ENCODE data around the gene NCR3LG1. TPM values are rescaled to one million over a fixed set of nuclear protein-coding genes. Genes with fewer than 3 reads are reported as not detected.

The NCR3LG1 gene
- total and polyA plus RNA-seq, 9 of the 15 experiments (the other 6 are each of a cell fraction or from before 2014, with no cell fraction given) = 4.1 to 39.8 (median 25.1) TPM

DNA sequence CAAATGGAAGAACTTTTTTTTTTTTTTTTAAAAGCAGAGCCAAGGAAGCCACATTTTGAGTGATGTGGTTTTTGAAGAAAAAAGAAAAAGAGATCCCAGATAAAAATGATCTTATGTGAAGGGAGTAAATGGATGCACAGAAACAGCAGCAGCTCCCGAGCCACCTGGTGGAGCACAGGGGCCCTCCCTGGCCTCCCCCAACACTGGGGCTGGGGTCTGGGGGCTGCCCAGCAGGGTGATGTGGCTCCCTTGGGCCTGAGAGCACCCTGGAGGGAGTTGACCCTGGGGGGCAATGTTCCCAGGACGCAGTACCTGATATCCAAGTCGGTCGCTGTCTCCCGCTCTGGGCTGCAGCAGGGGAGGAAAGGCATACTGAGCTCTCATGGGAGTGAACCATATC lies 63.4 kb downstream of the NCR3LG1 start:
- in situ Hi-C loops (cut with MboI) (no loop called here), intact Hi-C loops (cut with micrococcal nuclease) (no loop called here)
- FAIRE-seq = no peak
- DNase-seq (ENCODE audit: extremely low read depth in 1 of 4, low spot score in 3 of 4) = no peak
- Histone ChIP-seq H2AFZ (ENCODE audit: low read depth, low read length) (no peak overlapping the region), H3K9me3 (replicated peaks; ENCODE audit: control insufficient read depth, insufficient read depth, low read depth, low read length) (no peaks in the 10 kb centered on the region), H4K20me1 (replicated peaks; ENCODE audit: control insufficient read depth, insufficient read depth, low read length) (no peaks in the 10 kb centered on the region), H3K27me3 (ENCODE audit: control insufficient read depth in 2 of 2, insufficient read depth in 2 of 2, low read length in 2 of 2) (peaks cover 10 to 62% of the 10 kb centered on the region in 2 experiments; a peak in 4 of 5 replicates), H3K4me1 (replicated peaks in 1 of 2; ENCODE audit: control insufficient read depth in 2 of 2, insufficient read depth in 2 of 2, low read length in 2 of 2) (no peaks in the 10 kb centered on the region), H3K36me3 (ENCODE audit: control insufficient read depth, insufficient read depth, low read length) (no peaks in the 10 kb centered on the region), H3K9me1 (ENCODE audit: control insufficient read depth, insufficient read depth, low read length) (no peaks in the 10 kb centered on the region), H3K4me3 (no peak overlapping the region), H3K27ac (ENCODE audit: extremely low read depth, low read depth, low read length) (no peak overlapping the region), H3K4me2 (ENCODE audit: insufficient read depth, low read length) (no peak overlapping the region), H3K79me2 (ENCODE audit: control insufficient read depth, insufficient read depth, low read length) (no peaks in the 10 kb centered on the region), H3K9ac (ENCODE audit: insufficient read depth in 1 of 2, low read depth in 2 of 2, low read length in 2 of 2) (no peak overlapping the region)
- WGBS (ENCODE audit: insufficient coverage, low coverage, missing lambda C conversion rate) = 15% methylated on average over 5 of the region's 5 CpGs
- TF ChIP-seq, protein P1, sequence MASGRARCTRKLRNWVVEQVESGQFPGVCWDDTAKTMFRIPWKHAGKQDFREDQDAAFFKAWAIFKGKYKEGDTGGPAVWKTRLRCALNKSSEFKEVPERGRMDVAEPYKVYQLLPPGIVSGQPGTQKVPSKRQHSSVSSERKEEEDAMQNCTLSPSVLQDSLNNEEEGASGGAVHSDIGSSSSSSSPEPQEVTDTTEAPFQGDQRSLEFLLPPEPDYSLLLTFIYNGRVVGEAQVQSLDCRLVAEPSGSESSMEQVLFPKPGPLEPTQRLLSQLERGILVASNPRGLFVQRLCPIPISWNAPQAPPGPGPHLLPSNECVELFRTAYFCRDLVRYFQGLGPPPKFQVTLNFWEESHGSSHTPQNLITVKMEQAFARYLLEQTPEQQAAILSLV (tag; IDR thresholded peaks at IDR 0.05) = no peak
- TF ChIP-seq MTA2 (IDR thresholded peaks at IDR 0.05; ENCODE audit: low read depth) = no peak
- POLR2A ChIA-PET = interaction anchor here (0.6 to 0.7 kb wide), 2 partner anchors 29 to 104 kb away, joined by 3 to 4 read pairs; no protein-coding TSS in a partner anchor
- CTCF ChIA-PET (ENCODE audit: low intra/inter-chr PET ratio) = no interaction called here
- BruUV-seq (replicated peaks) = no TSS peak
- ATAC-seq = no peak

DNA sequence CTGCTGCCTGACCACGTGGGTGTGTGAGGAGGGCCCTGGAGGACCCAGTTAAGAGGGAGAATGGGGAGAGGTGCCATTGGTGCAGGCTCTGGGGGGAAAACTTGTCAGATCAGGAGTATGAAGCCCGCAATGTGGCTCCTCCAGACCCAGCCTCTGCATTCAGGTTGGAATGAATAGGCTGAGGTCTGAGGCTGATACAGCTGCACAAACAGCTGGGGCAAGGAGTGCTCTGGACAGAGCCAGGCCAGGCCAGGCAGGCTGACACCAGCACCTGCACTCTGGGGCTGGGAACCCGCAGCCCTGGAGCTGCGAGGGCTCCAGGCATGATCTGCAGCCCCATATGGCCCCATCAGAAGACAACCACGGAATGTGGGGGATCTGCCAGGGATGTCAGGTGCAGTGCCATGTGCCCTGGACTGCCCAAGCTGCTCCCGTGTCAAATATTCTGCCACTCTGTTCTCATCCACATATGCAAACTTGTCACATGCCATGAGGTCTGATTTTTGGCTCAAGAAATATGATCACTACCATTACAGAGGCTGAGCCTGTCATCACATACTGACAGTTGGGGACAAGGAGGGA lies 64.0 kb downstream of the NCR3LG1 start:
- intact Hi-C loops (cut with micrococcal nuclease) = no loop called here
- no peaks in the 10 kb centered on the region for H3K9me3 ChIP-seq (replicated peaks; ENCODE audit: control insufficient read depth, insufficient read depth, low read depth, low read length)
- H4K20me1 ChIP-seq (replicated peaks; ENCODE audit: control insufficient read depth, insufficient read depth, low read length) = no peaks in the 10 kb centered on the region
- no peak overlapping the region for H3K9ac ChIP-seq (ENCODE audit: insufficient read depth in 1 of 2, low read depth in 2 of 2, low read length in 2 of 2)
- H2AFZ ChIP-seq (ENCODE audit: low read depth, low read length) = no peak overlapping the region
- TF ChIP-seq SRF (CRISPR knock-in tag; IDR thresholded peaks at IDR 0.05) (no peak), FOXK1 (CRISPR knock-in tag; IDR thresholded peaks at IDR 0.05; ENCODE audit: borderline replicate concordance) (no peak), RBBP5 (IDR thresholded peaks at IDR 0.05; ENCODE audit: borderline replicate concordance, insufficient read depth, low read length, poor library complexity, severe bottlenecking) (no peak), TAF9B (IDR thresholded peaks at IDR 0.05; ENCODE audit: partially characterized antibody) (no peak)
- no TSS peak for BruUV-seq (replicated peaks)
- H3K4me2 ChIP-seq (ENCODE audit: insufficient read depth, low read length) = no peak overlapping the region
- ChIA-PET CTCF (ENCODE audit: low intra/inter-chr PET ratio) (no interaction called here), POLR2A (interaction anchor here (0.7 kb wide), 1 partner anchor 104 kb away, joined by 3 read pairs; no protein-coding TSS in a partner anchor)
- FAIRE-seq (no peak), DNase-seq (ENCODE audit: extremely low read depth in 1 of 4, low spot score in 3 of 4) (no peak), ATAC-seq (no peak)
- H3K36me3 ChIP-seq (ENCODE audit: control insufficient read depth, insufficient read depth, low read length) = no peaks in the 10 kb centered on the region
- H3K27ac ChIP-seq (ENCODE audit: extremely low read depth, low read depth, low read length) = no peak overlapping the region
- WGBS (ENCODE audit: insufficient coverage, low coverage, missing lambda C conversion rate) = 3% methylated on average over 6 of the region's 6 CpGs
- H3K27me3 ChIP-seq (ENCODE audit: control insufficient read depth in 2 of 2, insufficient read depth in 2 of 2, low read length in 2 of 2) = peaks cover 10 to 68% of the 10 kb centered on the region in 2 experiments; a peak in 4 of 5 replicates
- H3K4me1 ChIP-seq (replicated peaks in 1 of 2; ENCODE audit: control insufficient read depth in 2 of 2, insufficient read depth in 2 of 2, low read length in 2 of 2) = no peaks in the 10 kb centered on the region
- no peaks in the 10 kb centered on the region for H3K79me2 ChIP-seq (ENCODE audit: control insufficient read depth, insufficient read depth, low read length)
- in situ Hi-C loops (cut with MboI) = no loop called here
- H3K9me1 ChIP-seq (ENCODE audit: control insufficient read depth, insufficient read depth, low read length) = no peaks in the 10 kb centered on the region
- H3K4me3 ChIP-seq = no peak overlapping the region

All from K562 (cell line).